ENCODE results near the gene CTBP2.

Gene CTBP2

GRCh38 chr10:124962421-124962820, 197.9 kb downstream of the CTBP2 start:
- Histone ChIP-seq H3K9me3 (no peaks in the 10 kb centered on the region), H3K4me1 (no peaks in the 10 kb centered on the region), H3K4me3 (ENCODE audit: low read depth, low read length) (no peak overlapping the region), H3K27me3 (no peaks in the 10 kb centered on the region), H3K36me3 (peaks cover 8% of the 10 kb centered on the region; the same call in 1 of the 2 replicates)
- no peak for DNase-seq
- TF ChIP-seq CTCF (IDR thresholded peaks at IDR 0.05; ENCODE audit: low read depth, low read length) = no peak

- no peaks in the 10 kb centered on the region for H3K4me1 ChIP-seq
- DNase-seq = no peak
- H3K36me3 ChIP-seq = no peaks in the 10 kb centered on the region
- no peaks in the 10 kb centered on the region for H3K9me3 ChIP-seq
- no peaks in the 10 kb centered on the region for H3K27me3 ChIP-seq
- no peak overlapping the region for H3K4me3 ChIP-seq (ENCODE audit: low read depth, low read length)
- TF ChIP-seq CTCF (IDR thresholded peaks at IDR 0.05; ENCODE audit: low read depth, low read length) = no peak
Measured at GRCh38 chr10:124961248-124961570, 199.2 kb downstream of the CTBP2 start.

GRCh38 chr10:124959564-124959963, 200.8 kb downstream of the CTBP2 start:
- no peaks in the 10 kb centered on the region for H3K4me1 ChIP-seq
- H3K36me3 ChIP-seq = no peaks in the 10 kb centered on the region
- DNase-seq = no peak
- no peak overlapping the region for H3K4me3 ChIP-seq (ENCODE audit: low read depth, low read length)
- no peaks in the 10 kb centered on the region for H3K27me3 ChIP-seq
- H3K9me3 ChIP-seq = no peaks in the 10 kb centered on the region
- no peak for TF ChIP-seq CTCF (IDR thresholded peaks at IDR 0.05; ENCODE audit: low read depth, low read length)

GRCh38 chr10:124957404-124957947, 202.9 kb downstream of the CTBP2 start:
- Histone ChIP-seq H3K4me1 (no peaks in the 10 kb centered on the region), H3K27me3 (no peaks in the 10 kb centered on the region), H3K4me3 (ENCODE audit: low read depth, low read length) (no peak overlapping the region), H3K36me3 (no peaks in the 10 kb centered on the region), H3K9me3 (no peaks in the 10 kb centered on the region)
- no peak for DNase-seq
- TF ChIP-seq CTCF (IDR thresholded peaks at IDR 0.05; ENCODE audit: low read depth, low read length) = no peak

GRCh38 chr10:124956764-124957163, 203.6 kb downstream of the CTBP2 start:
- Histone ChIP-seq H3K9me3 (no peaks in the 10 kb centered on the region), H3K36me3 (no peaks in the 10 kb centered on the region), H3K4me3 (ENCODE audit: low read depth, low read length) (no peak overlapping the region), H3K27me3 (no peaks in the 10 kb centered on the region), H3K4me1 (no peaks in the 10 kb centered on the region)
- no peak for TF ChIP-seq CTCF (IDR thresholded peaks at IDR 0.05; ENCODE audit: low read depth, low read length)
- DNase-seq = no peak

DNA sequence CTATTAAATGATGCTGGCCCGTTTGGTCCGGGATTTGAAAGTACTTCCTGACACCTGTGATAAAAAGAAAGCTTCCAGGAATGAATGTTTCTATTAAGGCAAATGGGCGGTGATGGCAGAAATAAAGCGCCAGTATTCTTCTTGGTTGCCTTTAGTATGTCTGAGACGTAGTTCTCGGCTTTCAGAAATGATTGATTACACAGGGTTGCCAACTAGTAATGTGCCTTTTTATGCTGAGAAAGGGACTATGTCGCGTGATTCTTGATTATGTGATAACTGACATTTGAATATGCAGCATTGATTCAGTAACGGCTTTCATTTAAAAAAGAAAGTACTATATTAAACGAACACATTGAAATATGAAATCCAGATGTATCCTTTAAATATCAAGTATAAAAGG, 204.5 kb downstream of the CTBP2 start:
- TF ChIP-seq CTCF (IDR thresholded peaks at IDR 0.05; ENCODE audit: low read depth, low read length) = no peak
- H3K4me3 ChIP-seq (ENCODE audit: low read depth, low read length) = no peak overlapping the region
- H3K27me3 ChIP-seq = no peaks in the 10 kb centered on the region
- no peaks in the 10 kb centered on the region for H3K4me1 ChIP-seq
- no peaks in the 10 kb centered on the region for H3K36me3 ChIP-seq
- DNase-seq = no peak
- no peaks in the 10 kb centered on the region for H3K9me3 ChIP-seq
